SU-DHL-6 (cell line): ENCODE measurements around the gene MTOR.

ENCODE experiments used
- CTCF ChIP-seq: fragments of 200-600 bp; sonication (generic); IDR thresholded peaks from one replicate; pipeline ENCODE4 v1.5.1; 2017; ENCODE audit warnings: antibody characterized with exemption, mild to moderate bottlenecking, low read length, moderate library complexity; ENCODE audit not compliant: insufficient read depth, poor library complexity, severe bottlenecking
- EZH2phosphoT487 ChIP-seq: fragments of 200-600 bp; sonication (generic), shearing (Covaris generic); conservative IDR thresholded peaks from 2 replicates; pipeline ENCODE4 v1.6.1; 2018; ENCODE audit warnings: mild to moderate bottlenecking, antibody characterized with exemption, low read length, moderate library complexity, mixed read lengths

- no peak for TF ChIP-seq CTCF
- TF ChIP-seq EZH2phosphoT487 = no peak
These were observed 86.2 kb downstream of the MTOR start for GRCh38 chr1:11176081-11176706.
